Measurements from ENCODE around the gene MFAP1. TPM values are rescaled to one million over a fixed set of nuclear protein-coding genes. Genes with fewer than 3 reads are reported as not detected.
A peak's percentile ranks its signal among the peaks of the same experiment; 100 is the strongest.
"Not testable (repeated sequence)": the region's sequence is repeated elsewhere in the genome, so short reads cannot be mapped to it uniquely, and the experiment has no call there.

MFAP1 gene
- polyA plus RNA-seq, 6 donors from 2014 or later, result 7.2 to 17.0 (median 10.8) TPM

GRCh38 chr15:43831519-43832052 lies 7.1 kb upstream of the MFAP1 start:
- Mint-ChIP-seq H3K27ac (peak overlapping the region in 2 of 6 donors; percentile 34 to 83), H3K4me1 (peaks cover 25 to 44% (median 31%) of the 10 kb centered on the region in 3 donors), H3K4me3 (peak overlapping the region in 1 of 8 donors; percentile 57)
- not testable (repeated sequence) for H3K27me3 Mint-ChIP-seq; ATAC-seq (ENCODE audit: low read depth in 2 of 2); H3K36me3 Mint-ChIP-seq; DNase-seq; H3K9me3 Mint-ChIP-seq

GRCh38 chr15:43830691-43831275 lies 6.3 kb upstream of the MFAP1 start:
- Mint-ChIP-seq H3K4me1 (peaks cover 25 to 50% (median 37%) of the 10 kb centered on the region in 3 donors), H3K4me3 (peak overlapping the region in 1 of 8 donors; percentile 6)
- DNase-seq; H3K27ac Mint-ChIP-seq; H3K9me3 Mint-ChIP-seq; H3K27me3 Mint-ChIP-seq; ATAC-seq (ENCODE audit: low read depth in 2 of 2); H3K36me3 Mint-ChIP-seq: not testable (repeated sequence)

GRCh38 chr15:43829951-43830540 lies 5.6 kb upstream of the MFAP1 start:
- H3K27ac Mint-ChIP-seq, result peak overlapping the region in 2 of 6 donors; percentile 60 to 90
- not testable (repeated sequence) for ATAC-seq (ENCODE audit: low read depth in 2 of 2); H3K9me3 Mint-ChIP-seq; DNase-seq; H3K27me3 Mint-ChIP-seq; H3K36me3 Mint-ChIP-seq
- peak overlapping the region in 1 of 8 donors; percentile 74 for H3K4me3 Mint-ChIP-seq
- H3K4me1 Mint-ChIP-seq, result peaks cover 25 to 51% (median 37%) of the 10 kb centered on the region in 3 donors

- Mint-ChIP-seq H3K4me3 (peak overlapping the region in 7 of 8 donors; percentile 33 to 99 (median 89)), H3K36me3 (no peaks in the 10 kb centered on the region), H3K9me3 (no peaks in the 10 kb centered on the region), H3K4me1 (peaks cover 33 to 66% (median 44%) of the 10 kb centered on the region in 3 donors), H3K27me3 (no peaks in the 10 kb centered on the region), H3K27ac (peak overlapping the region; percentile 32 to 85 (median 72))
- no peak for DNase-seq
- no peak for ATAC-seq (ENCODE audit: low read depth in 2 of 2)
Observed at GRCh38 chr15:43828061-43828657, 3.7 kb upstream of the MFAP1 start.

GRCh38 chr15:43826508-43827341 lies 2.2 kb upstream of the MFAP1 start, which contains the start of gene WDR76:
Gene WDR76, plus strand, starts transcription at chr15:43827002. Its CDS starts 31 bp downstream, at chr15:43827033.
- no peaks in the 10 kb centered on the region for H3K9me3 Mint-ChIP-seq
- peak within 1 kb of the TSS; percentile 84 to 99 (median 91) for H3K4me3 Mint-ChIP-seq
- ATAC-seq (ENCODE audit: low read depth in 2 of 2), result peak; percentile 70 to 72
- no peaks in the 10 kb centered on the region for H3K36me3 Mint-ChIP-seq
- no peaks in the 10 kb centered on the region for H3K27me3 Mint-ChIP-seq
- H3K27ac Mint-ChIP-seq, result peak within 1 kb of the TSS; percentile 76 to 92 (median 89)
- H3K4me1 Mint-ChIP-seq, result peaks cover 32 to 73% (median 48%) of the 10 kb centered on the region in 3 donors
- DNase-seq, result peak; percentile 63

GRCh38 chr15:43826029-43826507 lies 1.6 kb upstream of the MFAP1 start:
- H3K36me3 Mint-ChIP-seq, result no peaks in the 10 kb centered on the region

GRCh38 chr15:43825305-43825704 lies 815 bp upstream of the MFAP1 start:
- peak overlapping the region in 2 of 6 donors; percentile 44 to 85 for H3K27ac Mint-ChIP-seq
- not testable (repeated sequence) for DNase-seq; H3K36me3 Mint-ChIP-seq; ATAC-seq (ENCODE audit: low read depth in 2 of 2); H3K9me3 Mint-ChIP-seq; H3K27me3 Mint-ChIP-seq
- H3K4me3 Mint-ChIP-seq, result peak overlapping the region in 7 of 8 donors; percentile 12 to 99 (median 98)
- H3K4me1 Mint-ChIP-seq, result peaks cover 36 to 73% (median 54%) of the 10 kb centered on the region in 3 donors

More at GRCh38 chr15:43826029-43826507, 1.6 kb upstream of the MFAP1 start:
- H3K9me3 Mint-ChIP-seq, result no peaks in the 10 kb centered on the region
- peaks cover 36 to 75% (median 54%) of the 10 kb centered on the region in 3 donors for H3K4me1 Mint-ChIP-seq
- H3K27ac Mint-ChIP-seq, result peak overlapping the region; percentile 59 to 92 (median 88)
- no peaks in the 10 kb centered on the region for H3K27me3 Mint-ChIP-seq
- ATAC-seq (ENCODE audit: low read depth in 2 of 2), result no peak
- peak overlapping the region; percentile 84 to 99 (median 91) for H3K4me3 Mint-ChIP-seq
- no peak for DNase-seq

GRCh38 chr15:43821505-43821904 lies 3.0 kb downstream of the MFAP1 start:
- DNase-seq (no peak), ATAC-seq (ENCODE audit: low read depth in 2 of 2) (no peak)
- peaks cover 15 to 45% (median 26%) of the 10 kb centered on the region in 3 donors for H3K4me1 Mint-ChIP-seq
- H3K9me3 Mint-ChIP-seq, result no peaks in the 10 kb centered on the region
- H3K27me3 Mint-ChIP-seq, result no peaks in the 10 kb centered on the region
- H3K36me3 Mint-ChIP-seq, result no peaks in the 10 kb centered on the region
- peak overlapping the region in 4 of 8 donors; percentile 4 to 80 (median 50) for H3K4me3 Mint-ChIP-seq
- peak overlapping the region in 2 of 6 donors; percentile 42 to 78 for H3K27ac Mint-ChIP-seq

- not testable (repeated sequence) for H3K27me3 Mint-ChIP-seq; DNase-seq; H3K9me3 Mint-ChIP-seq; H3K4me3 Mint-ChIP-seq; ATAC-seq (ENCODE audit: low read depth in 2 of 2)
- Mint-ChIP-seq H3K4me1 (peaks cover 8 to 15% (median 9%) of the 10 kb centered on the region in 3 donors), H3K27ac (peak overlapping the region in 1 of 6 donors; percentile 1), H3K36me3 (peaks cover 17 to 26% of the 10 kb centered on the region in 2 donors)
Observed at GRCh38 chr15:43815064-43815463, 9.4 kb downstream of the MFAP1 start.

GRCh38 chr15:43808960-43809678 lies 15.4 kb downstream of the MFAP1 start:
- Mint-ChIP-seq H3K4me3 (peak overlapping the region; percentile 23 to 82 (median 54)), H3K36me3 (peaks cover 21 to 25% of the 10 kb centered on the region in 2 donors), H3K27ac (peak overlapping the region; percentile 93 to 99 (median 98)), H3K4me1 (peaks cover 10 to 33% (median 16%) of the 10 kb centered on the region in 3 donors), H3K9me3 (no peaks in the 10 kb centered on the region), H3K27me3 (no peaks in the 10 kb centered on the region)
- peak; percentile 91 to 92 for ATAC-seq (ENCODE audit: low read depth in 2 of 2)
- DNase-seq, result peak; percentile 76

- Mint-ChIP-seq H3K9me3 (no peaks in the 10 kb centered on the region), H3K4me3 (peak overlapping the region in 7 of 8 donors; percentile 23 to 82 (median 57)), H3K27me3 (no peaks in the 10 kb centered on the region), H3K36me3 (peaks cover 22 to 25% of the 10 kb centered on the region in 2 donors), H3K4me1 (peaks cover 10 to 33% (median 16%) of the 10 kb centered on the region in 3 donors), H3K27ac (peak overlapping the region; percentile 18 to 99 (median 98))
- ATAC-seq (ENCODE audit: low read depth in 2 of 2) (no peak), DNase-seq (no peak)
Observed at GRCh38 chr15:43808435-43808950, 16.0 kb downstream of the MFAP1 start.

GRCh38 chr15:43802676-43803075 lies 21.8 kb downstream of the MFAP1 start:
- ATAC-seq (ENCODE audit: low read depth in 2 of 2); H3K9me3 Mint-ChIP-seq; DNase-seq; H3K27me3 Mint-ChIP-seq: not testable (repeated sequence)
- peak overlapping the region in 1 of 8 donors; percentile 38 for H3K4me3 Mint-ChIP-seq
- H3K4me1 Mint-ChIP-seq, result peaks cover 35 to 48% (median 37%) of the 10 kb centered on the region in 3 donors
- peaks cover 21 to 35% of the 10 kb centered on the region in 2 donors for H3K36me3 Mint-ChIP-seq
- H3K27ac Mint-ChIP-seq, result peak overlapping the region in 1 of 6 donors; percentile 19

Measured in naive B cell (primary cell).